CD4-positive, alpha-beta T cell treated with Interleukin-17A for 1 hour (primary cell): Measurements from ENCODE around the gene TBL1X.
"Not testable (repeated sequence)": the region's sequence is repeated elsewhere in the genome, so short reads cannot be mapped to it uniquely, and the experiment has no call there.

Experiments
- DNase-seq: peaks from one replicate; pipeline ENCODE4 v3.0.0-alpha.2; 2020

TBL1X gene

GRCh38 chrX:9464435-9465371 lies at the start of gene TBL1X:
TSS of gene TBL1X (plus strand) at chrX:9465058. CDS start at chrX:9653587, 188,529 bp downstream.
- DNase-seq = peak; percentile 41

DNA sequence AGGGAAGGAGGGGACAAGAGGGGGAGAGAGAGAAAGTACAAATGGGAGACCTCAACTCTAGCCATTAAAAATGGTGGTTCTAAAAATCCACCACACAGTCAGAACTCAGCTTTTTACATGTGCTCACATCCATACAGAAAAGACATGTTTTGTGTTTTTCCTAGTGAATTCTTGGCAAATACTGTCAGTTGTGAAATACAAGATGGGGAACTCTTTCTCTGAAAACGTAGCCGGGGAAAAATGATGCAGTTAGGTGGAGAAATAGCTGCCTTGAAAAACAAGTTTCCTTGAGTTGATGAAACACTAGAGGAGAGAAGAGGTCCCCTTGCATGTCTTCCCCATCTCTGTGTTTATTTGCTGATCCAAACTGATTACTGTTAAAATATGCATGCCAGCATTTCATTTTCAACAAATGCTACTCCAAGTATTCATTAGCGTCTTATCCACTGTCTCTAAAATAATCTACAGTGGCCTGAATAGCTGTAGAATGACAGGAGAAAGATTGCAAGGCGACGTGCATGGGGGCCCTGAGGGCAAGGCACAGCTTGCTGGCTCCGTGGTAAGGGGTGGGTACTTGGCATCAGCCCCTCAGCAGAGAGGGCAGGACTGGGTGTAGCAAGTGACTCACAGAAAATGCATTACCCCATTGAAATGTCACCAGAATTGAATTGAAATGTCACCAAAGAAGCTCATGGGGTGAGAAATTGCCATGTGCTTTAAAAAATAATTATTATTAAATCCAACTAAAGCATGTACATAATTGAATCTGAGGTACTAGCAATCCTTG lies 48.1 kb upstream of the TBL1X start:
- DNase-seq = no peak

- no peak for DNase-seq
Measured at GRCh38 chrX:9418262-9418661, 46.6 kb upstream of the TBL1X start.

- DNase-seq = no peak
Measured at GRCh38 chrX:9420275-9421265, 44.3 kb upstream of the TBL1X start.

DNA sequence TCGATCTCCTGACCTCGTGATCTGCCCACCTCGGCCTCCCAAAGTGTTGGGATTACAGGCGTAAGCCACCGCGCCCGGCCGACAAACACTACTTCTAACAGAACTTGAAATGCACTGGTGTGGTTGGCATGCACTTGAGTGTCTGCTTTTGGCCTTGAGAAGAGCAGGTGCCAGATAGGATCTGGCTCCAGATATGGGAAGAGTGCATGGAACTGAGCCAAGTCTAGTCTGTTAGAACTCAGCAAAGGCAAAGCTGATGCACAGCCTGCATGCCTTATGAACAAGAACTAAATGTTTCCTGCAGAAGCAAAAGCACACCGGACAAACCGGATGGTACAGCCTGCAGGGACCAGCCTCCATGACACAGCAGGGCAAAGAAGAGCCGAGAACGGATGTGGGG lies 35.1 kb upstream of the TBL1X start:
- no peak for DNase-seq

DNA sequence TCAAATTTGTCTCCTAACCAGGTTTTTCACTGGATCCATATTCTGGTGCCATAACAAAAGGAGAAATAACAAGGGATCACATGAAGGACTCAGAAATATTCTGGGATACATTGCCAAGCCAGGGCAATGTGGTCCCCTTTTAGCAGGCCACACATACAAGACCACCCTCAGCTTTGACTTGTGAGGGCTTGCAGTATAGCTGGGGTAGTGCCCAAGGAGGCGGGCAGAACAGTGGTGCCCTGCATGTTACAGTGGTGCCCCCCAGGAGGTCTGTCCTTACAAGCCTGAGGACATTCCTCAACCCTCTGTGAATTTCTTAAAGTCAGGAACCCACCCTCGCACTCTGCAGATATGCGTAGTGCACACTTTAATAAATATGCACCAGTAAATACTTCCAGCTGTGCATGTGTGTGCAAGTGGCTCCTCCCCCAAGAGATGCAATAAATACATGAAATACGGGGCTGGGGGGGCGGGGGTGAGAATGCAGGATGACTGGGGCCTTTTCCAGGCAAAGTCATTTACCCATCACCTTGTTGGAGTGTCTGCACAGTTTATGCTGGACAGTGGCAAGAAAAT lies 34.4 kb upstream of the TBL1X start:
- no peak for DNase-seq

- DNase-seq = no peak
Measured at GRCh38 chrX:9431281-9431680, 33.6 kb upstream of the TBL1X start.

DNA sequence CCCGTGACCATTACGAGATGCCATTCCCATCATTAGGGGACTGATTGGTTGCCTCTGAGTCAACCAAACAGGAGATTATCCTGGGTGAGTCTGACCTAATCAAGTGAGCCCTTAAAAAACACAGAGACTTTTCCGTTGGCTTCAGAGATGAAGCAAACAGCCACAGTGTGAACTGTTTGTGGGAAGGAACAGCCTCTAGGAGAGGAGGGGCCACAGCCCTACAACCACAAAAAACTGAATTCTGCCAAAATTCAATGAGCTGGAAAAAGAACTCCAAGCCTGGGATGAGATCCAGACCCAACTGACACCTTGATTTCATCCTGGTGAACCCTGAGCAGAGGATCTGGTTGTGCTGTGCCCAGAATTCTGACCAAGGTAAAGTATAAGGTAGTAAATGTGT lies 31.3 kb upstream of the TBL1X start:
- DNase-seq = no peak

DNA sequence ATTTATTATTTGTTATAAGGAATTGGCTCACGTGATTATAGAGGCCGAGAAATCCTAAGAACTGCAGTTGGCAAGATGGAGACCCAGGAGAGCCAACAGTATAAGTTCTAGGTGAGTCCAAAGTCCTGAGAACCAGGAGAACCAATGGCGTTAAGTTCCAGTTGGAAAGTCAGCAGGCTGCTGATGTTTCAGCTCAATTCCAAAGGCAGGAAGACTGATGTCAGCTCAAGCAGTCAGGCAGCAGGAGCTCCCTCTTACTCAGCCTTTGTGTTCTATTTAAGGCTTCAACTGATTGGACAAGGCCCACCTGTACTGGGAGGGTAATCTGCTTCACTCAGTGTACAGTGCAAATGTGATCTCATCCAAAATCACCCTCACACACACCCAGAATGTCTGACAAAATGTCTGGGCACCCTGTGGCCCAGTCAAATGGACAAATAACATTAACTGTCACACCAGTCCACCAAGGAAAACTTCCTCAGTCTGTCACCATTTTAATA lies 30.8 kb upstream of the TBL1X start:
- no peak for DNase-seq

- not testable (repeated sequence) for DNase-seq
Measured at GRCh38 chrX:9435086-9435485, 29.8 kb upstream of the TBL1X start.

- no peak for DNase-seq
Measured at GRCh38 chrX:9436812-9437211, 28.0 kb upstream of the TBL1X start.

- DNase-seq = no peak
Measured at GRCh38 chrX:9438933-9439494, 25.8 kb upstream of the TBL1X start.

GRCh38 chrX:9440116-9440844 lies 24.6 kb upstream of the TBL1X start:
- no peak for DNase-seq

DNA sequence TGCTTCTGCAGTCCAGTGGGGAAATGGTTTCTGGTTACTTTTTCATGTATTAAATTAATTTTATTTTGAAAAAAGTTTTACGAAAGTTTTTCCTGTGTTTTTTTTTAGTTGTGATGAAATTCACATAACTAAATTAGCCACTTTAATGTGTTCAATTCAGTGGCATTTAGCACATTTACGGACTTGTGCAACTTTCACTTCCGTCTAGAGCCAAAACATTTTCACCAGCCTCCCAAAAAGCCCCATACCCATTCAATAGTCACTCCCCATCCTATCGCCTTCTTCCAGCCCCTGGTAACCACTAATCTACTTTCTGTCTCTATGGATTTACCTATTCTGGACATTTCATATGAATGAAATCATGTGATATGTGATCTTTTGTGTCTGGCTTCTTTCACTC lies 22.8 kb upstream of the TBL1X start:
- DNase-seq = no peak

DNA sequence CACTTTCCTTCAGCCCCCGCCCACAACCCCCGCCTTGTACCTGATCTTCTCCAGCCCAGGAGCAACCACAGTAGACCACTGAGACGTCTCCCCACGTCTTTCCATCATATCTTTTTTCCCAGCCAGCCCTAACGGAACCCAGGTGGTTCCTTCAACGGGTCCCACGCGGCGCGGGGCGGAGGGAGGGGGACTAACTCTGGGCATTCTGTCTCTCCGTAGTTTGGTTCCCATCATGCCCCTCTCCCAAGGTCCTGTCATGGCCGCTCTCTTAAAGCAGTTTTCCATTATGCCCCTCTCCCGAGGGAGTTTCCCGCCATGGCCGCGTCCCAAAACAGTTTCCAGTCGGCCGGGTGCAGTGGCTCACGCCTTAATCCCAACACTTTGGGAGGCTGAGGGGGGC lies 21.5 kb upstream of the TBL1X start:
- no peak for DNase-seq

DNA sequence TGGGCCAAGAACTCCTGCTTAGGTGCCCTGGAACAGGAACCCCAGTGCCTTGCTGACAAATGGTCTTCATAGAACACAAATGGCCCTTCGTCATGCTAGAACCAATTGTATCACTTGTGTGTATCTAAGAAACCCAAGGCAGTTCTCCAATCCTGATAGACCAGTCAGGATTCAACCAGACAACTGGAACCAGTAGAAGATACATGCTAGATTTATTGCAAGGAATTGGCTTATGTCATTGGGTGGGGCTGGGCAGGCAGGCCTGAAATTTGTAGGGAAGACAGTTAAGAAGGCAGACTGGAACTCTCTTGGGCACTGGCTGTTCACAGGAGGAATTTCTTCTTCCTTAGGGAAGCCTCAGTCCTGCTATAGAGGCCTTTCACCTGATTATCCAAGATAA lies 17.0 kb upstream of the TBL1X start:
- DNase-seq = no peak

DNA sequence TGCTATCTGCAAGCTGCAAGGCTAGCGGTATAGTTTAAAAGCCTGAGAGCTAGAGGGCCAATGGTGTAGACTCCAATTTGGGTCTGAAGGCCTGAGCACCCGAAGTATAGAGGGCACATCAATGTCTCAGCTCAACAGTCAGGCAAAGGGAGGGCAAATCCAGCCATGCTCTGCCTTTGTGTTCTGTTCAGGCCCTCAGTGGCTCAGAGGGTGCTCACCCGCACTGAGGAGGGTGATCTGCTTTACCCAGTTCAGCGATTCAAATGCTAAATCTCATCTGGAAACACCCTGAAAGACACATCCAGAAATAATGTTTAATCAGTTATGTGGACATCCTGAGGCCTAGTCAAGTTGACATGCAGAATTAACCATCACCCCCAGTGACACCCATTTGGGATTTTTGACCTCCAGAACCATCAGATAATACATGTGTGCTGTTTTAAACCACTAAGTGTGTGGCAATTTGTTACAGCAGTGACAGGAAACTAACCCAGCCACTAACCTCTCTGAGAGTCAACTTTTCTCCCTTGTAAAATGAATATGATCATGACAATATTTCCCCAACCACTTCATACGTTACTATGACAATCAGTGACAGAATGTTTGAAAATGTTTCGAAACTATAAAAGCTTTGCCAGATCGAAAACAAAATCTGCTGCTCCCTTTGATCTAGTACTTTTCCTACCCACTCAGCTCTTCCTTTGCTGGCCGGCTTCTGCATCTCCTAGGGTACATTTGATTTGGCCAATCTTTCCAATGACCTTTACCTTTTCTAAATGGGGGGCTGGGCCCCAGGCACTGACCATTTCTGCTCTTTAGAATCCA lies 8.4 kb upstream of the TBL1X start:
- DNase-seq = peak; percentile 77

DNA sequence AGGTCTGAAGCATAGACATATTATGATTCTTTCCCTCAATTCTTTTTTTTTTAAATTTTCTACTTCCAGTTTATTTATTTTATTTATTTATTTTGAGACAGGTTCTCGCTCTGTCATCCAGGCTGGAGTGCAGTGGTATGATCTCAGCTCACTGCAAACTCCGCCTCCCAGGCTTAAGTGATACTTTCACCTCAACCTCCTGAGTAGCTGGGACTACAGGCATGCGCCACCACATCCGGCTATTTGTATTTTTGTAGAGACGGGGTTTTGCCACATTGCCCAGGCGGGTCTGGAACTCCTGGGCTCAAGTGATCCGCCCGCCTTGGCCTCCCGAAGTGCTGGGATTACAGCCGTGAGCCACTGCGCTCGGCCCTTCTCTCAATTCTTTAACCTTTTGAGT lies 6.8 kb upstream of the TBL1X start:
- peak; percentile 26 for DNase-seq

- no peak for DNase-seq
Measured at GRCh38 chrX:9458516-9459078, 6.3 kb upstream of the TBL1X start.
